Neural crest cell (in vitro differentiated cells): ENCODE results near the gene XPO5. TPM values are rescaled to one million over a fixed set of nuclear protein-coding genes. Genes with fewer than 3 reads are reported as not detected.

ENCODE experiments used
- DNase-seq: peaks from one replicate; pipeline ENCODE4 v3.0.0; 2021; ENCODE audit warnings: low read depth, mixed read lengths, low spot score
- H3K27ac Mint-ChIP-seq: one replicate; pipeline ENCODE4 v1.8.0; 2021; ENCODE audit warnings: mild to moderate bottlenecking, mixed read lengths; ENCODE audit not compliant: unreplicated experiment
- H3K27me3 Mint-ChIP-seq: 2 replicates; pipeline ENCODE4 v1.8.0; 2021; ENCODE audit warnings: low read depth, mild to moderate bottlenecking, mixed read lengths
- H3K36me3 Mint-ChIP-seq: 2 replicates; pipeline ENCODE4 v1.8.0; 2021; ENCODE audit warnings: low read depth, mild to moderate bottlenecking, mixed read lengths
- H3K4me1 Mint-ChIP-seq: 2 replicates; pipeline ENCODE4 v1.8.0; 2021; ENCODE audit warnings: mixed read lengths
- H3K4me3 Mint-ChIP-seq: one replicate; pipeline ENCODE4 v1.8.0; 2021; ENCODE audit warnings: mild to moderate bottlenecking, mixed read lengths
- H3K9me3 Mint-ChIP-seq: 2 replicates; pipeline ENCODE4 v1.8.0; 2021; ENCODE audit warnings: mixed read lengths
- total RNA-seq: library from RNA; stranded (reverse); gene quantifications from 2 replicates; pipeline ENCODE4 v1.2.1, GENCODE V29; 2021
- TF ChIP-seq, protein P1 (sequence below): fragments of 200-600 bp; sonication (generic); conservative IDR thresholded peaks from 2 replicates; pipeline ENCODE4 v1.5.0; 2021; ENCODE audit warnings: antibody characterized with exemption, mild to moderate bottlenecking

The XPO5 gene
- total RNA-seq, 1 donor from 2014 or later, result 105 TPM

DNA sequence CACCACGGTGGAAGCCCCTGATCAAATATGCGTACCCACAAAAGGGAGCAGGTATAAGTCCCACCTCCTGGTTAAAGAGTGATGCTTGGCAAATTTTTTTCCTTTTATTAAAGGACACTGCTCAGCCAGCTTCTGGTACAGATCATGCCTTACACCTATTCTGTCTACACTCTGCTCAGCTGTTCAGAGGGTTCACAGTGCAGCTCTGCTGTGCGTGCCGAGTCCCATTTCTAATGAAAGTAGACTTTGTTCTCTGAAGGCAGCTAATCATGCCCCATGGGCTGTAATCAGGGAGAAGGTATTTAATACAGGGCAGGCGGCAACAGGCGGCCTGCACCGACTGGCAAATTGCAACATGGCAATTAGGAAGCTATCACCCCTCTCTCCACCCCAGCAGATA is 82.0 kb downstream of the XPO5 start:
- no peaks in the 10 kb centered on the region for H3K27me3 Mint-ChIP-seq
- H3K27ac Mint-ChIP-seq, result no peak overlapping the region
- H3K4me3 Mint-ChIP-seq, result peak overlapping the region; percentile 3
- no peaks in the 10 kb centered on the region for H3K9me3 Mint-ChIP-seq
- no peak for DNase-seq
- TF ChIP-seq, protein P1, sequence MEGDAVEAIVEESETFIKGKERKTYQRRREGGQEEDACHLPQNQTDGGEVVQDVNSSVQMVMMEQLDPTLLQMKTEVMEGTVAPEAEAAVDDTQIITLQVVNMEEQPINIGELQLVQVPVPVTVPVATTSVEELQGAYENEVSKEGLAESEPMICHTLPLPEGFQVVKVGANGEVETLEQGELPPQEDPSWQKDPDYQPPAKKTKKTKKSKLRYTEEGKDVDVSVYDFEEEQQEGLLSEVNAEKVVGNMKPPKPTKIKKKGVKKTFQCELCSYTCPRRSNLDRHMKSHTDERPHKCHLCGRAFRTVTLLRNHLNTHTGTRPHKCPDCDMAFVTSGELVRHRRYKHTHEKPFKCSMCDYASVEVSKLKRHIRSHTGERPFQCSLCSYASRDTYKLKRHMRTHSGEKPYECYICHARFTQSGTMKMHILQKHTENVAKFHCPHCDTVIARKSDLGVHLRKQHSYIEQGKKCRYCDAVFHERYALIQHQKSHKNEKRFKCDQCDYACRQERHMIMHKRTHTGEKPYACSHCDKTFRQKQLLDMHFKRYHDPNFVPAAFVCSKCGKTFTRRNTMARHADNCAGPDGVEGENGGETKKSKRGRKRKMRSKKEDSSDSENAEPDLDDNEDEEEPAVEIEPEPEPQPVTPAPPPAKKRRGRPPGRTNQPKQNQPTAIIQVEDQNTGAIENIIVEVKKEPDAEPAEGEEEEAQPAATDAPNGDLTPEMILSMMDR, result no peak
- no peaks in the 10 kb centered on the region for H3K36me3 Mint-ChIP-seq
- peaks cover 30% of the 10 kb centered on the region for H3K4me1 Mint-ChIP-seq

- TF ChIP-seq, protein P1, result no peak
- Mint-ChIP-seq H3K36me3 (no peaks in the 10 kb centered on the region), H3K9me3 (no peaks in the 10 kb centered on the region), H3K4me1 (peaks cover 30% of the 10 kb centered on the region), H3K27me3 (no peaks in the 10 kb centered on the region), H3K4me3 (no peak overlapping the region), H3K27ac (no peak overlapping the region)
- DNase-seq, result no peak
Measured at GRCh38 chr6:43493230-43493629, 82.6 kb downstream of the XPO5 start.

- Mint-ChIP-seq H3K9me3 (no peaks in the 10 kb centered on the region), H3K4me1 (peaks cover 30% of the 10 kb centered on the region), H3K27me3 (no peaks in the 10 kb centered on the region), H3K27ac (no peak overlapping the region), H3K4me3 (no peak overlapping the region), H3K36me3 (no peaks in the 10 kb centered on the region)
- DNase-seq, result no peak
- TF ChIP-seq, protein P1, result no peak
Measured at GRCh38 chr6:43492673-43493072, 83.2 kb downstream of the XPO5 start.

DNA sequence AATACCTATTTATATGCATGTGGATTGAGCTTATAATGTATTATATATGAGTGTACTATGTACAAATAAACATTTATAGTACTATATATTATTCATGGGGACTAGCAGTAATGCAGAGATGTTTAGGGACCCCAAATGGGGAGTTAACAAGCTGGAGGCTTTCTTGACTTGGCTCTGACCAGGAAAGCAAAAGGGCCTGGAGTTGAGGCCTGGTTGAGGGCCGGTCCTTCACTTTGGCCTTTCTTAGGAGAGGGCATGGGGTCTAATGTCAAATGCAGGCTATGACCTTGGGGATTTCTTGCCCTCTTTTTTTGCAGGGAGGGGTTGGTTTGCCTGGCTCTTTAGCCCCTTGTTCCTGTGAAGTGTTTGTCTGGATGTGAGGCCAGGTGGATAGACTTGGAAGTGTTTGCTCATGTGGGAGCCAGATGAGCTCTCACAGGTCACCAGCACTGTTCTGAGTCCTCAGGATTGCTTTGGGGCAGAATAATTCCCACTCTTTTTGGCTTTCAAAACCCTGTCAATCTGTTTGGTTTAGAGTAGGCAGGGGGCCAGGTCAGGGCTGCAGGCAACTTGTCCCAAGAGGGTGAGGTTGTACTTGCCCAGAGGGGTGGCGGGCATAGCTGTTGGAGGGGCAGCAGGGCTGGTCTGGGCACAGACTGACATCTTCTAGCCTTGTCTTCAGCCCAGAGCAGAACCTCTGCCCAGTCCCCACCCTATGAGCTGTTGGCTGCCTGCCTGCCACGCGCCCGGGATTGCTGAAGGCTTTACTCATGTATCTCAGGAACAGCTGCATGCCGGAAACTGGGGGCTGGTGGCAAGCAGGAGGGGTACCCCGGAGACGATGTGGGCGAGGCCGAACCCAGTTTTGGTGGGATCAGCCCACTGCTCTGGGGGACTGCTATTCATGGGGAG is 83.8 kb downstream of the XPO5 start:
- no peak for DNase-seq
- Mint-ChIP-seq H3K4me1 (peaks cover 30% of the 10 kb centered on the region), H3K27me3 (no peaks in the 10 kb centered on the region), H3K9me3 (no peaks in the 10 kb centered on the region), H3K4me3 (no peak overlapping the region), H3K36me3 (no peaks in the 10 kb centered on the region), H3K27ac (no peak overlapping the region)
- TF ChIP-seq, protein P1, result no peak

- no peaks in the 10 kb centered on the region for H3K36me3 Mint-ChIP-seq
- H3K27me3 Mint-ChIP-seq, result no peaks in the 10 kb centered on the region
- no peak for DNase-seq
- TF ChIP-seq, protein P1, result no peak
- H3K27ac Mint-ChIP-seq, result peak overlapping the region; percentile 75
- H3K9me3 Mint-ChIP-seq, result no peaks in the 10 kb centered on the region
- H3K4me1 Mint-ChIP-seq, result peaks cover 27% of the 10 kb centered on the region
- no peak overlapping the region for H3K4me3 Mint-ChIP-seq
Measured at GRCh38 chr6:43490523-43490939, 85.3 kb downstream of the XPO5 start.
